Ovary (tissue), 3 donors: ENCODE measurements around the gene SF3A2.

Experiments used
- CTCF ChIP-seq, 3 donors: fragments of 450-650 bp in 2 of 3; fragments of 200-600 bp in 1 of 3; IDR thresholded peaks; one replicate each; pipeline versions ENCODE4 v1.5.1 to v1.8.0; 2016 to 2022; ENCODE audit warnings: antibody characterized with exemption in 3 of 3, mild to moderate bottlenecking in 1 of 3
- POLR2A ChIP-seq: fragments of 450-650 bp; IDR thresholded peaks from one replicate; pipeline ENCODE4 v1.6.1; 2017; ENCODE audit warnings: antibody characterized with exemption, mild to moderate bottlenecking, moderate library complexity
- donor health status: DM: no; HTN: no; CAD: no.

GRCh38 chr19:2219726-2220125 lies 16.9 kb upstream of the SF3A2 start:
- TF ChIP-seq POLR2A = no peak
- TF ChIP-seq CTCF (IDR thresholded peaks at IDR 0.05) = no peak
